Measurements from ENCODE around the gene MAD1L1. TPM values are rescaled to one million over a fixed set of nuclear protein-coding genes. Genes with fewer than 3 reads are reported as not detected.

MAD1L1 gene
- total RNA-seq, 4 donors from 2014 or later, result 8.0 to 52.7 (median 26.7) TPM

DNA sequence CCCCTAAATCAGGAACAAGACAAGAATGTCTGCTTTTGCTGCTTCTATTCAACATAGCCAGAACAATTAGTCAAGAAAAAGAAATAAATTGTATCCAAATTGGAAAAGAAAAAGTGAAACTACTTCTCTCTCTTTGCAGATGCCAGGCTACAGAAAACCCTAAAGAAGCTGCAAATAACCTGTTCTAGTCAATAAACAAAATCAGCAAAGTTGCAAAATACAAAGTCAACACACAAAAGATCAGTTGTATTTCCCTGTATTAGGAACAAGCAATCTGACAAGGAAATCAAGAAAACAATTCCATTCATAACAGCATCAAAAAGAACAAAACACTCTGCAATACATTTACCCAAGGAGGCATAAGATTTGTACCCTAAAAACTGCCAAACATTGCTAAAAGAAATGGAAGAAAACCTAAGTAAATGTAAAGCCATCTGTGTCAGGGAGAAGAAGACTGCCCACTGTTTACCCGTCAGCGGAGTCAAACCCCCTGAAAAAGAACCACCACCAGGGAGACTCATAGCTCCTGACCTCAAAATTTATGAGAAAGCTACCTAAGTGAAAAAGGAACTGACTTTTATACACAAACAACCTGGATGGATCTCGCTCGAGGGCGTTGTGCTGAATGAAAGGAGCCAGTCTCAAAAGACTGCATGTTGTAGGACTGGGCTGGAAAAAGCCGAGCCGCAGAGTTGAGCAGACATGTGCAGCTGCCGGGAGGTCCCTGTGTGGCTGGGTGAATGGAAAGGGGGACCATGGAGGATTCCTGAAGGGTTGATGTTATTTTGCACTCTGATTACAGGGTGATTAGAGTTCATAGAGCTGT lies 263.1 kb downstream of the MAD1L1 start:
- 74 to 86% methylated on average over 8 of the region's 8 CpGs for WGBS, 2 donors (ENCODE audit: low coverage in 1 of 2)
- DNase-seq, result no peak

DNA sequence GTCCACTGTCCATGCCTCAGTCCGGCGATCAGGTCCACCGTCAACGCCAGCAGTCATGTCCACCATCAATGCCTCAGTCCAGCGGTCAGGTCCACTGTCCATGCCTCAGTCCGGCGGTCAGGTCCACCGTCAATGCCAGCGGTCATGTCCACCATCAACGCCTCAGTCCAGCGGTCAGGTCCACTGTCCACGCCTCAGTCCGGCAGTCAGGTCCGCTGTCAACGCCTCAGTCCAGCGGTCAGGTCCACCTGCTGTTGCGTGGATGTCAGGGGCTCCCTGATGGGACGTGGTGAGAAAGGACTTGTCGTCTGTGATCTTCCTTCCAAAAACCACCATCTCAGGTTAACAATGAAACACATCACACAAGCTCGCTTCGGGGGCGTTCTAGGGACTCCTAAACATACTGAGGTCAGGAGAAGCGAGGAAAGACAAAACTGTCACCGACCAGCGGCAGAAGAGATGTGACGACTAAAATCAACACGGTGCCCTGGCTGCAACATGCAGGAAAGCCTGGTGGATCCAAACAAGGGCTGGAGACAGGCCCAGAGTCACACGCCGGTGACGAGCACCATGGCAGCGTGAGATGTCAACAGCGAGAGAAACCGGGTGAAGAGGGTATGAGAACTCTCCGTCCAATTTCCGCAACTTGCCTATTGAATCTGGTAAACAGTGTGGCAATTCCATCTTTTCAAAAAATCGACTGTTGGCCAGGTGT lies 264.2 kb downstream of the MAD1L1 start:
- Histone ChIP-seq H3K9me3 (no peaks in the 10 kb centered on the region), H3K4me1 (no peaks in the 10 kb centered on the region), H3K36me3 (no peaks in the 10 kb centered on the region), H3K4me3 (no peak overlapping the region), H3K27me3 (no peaks in the 10 kb centered on the region), H3K27ac (no peak overlapping the region)
- DNase-seq, result no peak
- 92 to 93% methylated on average over 3 to 35 of the region's 36 CpGs for WGBS, 2 donors (ENCODE audit: low coverage in 1 of 2)
- TF ChIP-seq POLR2A (IDR thresholded peaks at IDR 0.05) (no peak), EP300 (IDR thresholded peaks at IDR 0.05; ENCODE audit: low read depth) (no peak), POLR2AphosphoS5 (IDR thresholded peaks at IDR 0.05) (no peak)
- TF ChIP-seq, protein P1, sequence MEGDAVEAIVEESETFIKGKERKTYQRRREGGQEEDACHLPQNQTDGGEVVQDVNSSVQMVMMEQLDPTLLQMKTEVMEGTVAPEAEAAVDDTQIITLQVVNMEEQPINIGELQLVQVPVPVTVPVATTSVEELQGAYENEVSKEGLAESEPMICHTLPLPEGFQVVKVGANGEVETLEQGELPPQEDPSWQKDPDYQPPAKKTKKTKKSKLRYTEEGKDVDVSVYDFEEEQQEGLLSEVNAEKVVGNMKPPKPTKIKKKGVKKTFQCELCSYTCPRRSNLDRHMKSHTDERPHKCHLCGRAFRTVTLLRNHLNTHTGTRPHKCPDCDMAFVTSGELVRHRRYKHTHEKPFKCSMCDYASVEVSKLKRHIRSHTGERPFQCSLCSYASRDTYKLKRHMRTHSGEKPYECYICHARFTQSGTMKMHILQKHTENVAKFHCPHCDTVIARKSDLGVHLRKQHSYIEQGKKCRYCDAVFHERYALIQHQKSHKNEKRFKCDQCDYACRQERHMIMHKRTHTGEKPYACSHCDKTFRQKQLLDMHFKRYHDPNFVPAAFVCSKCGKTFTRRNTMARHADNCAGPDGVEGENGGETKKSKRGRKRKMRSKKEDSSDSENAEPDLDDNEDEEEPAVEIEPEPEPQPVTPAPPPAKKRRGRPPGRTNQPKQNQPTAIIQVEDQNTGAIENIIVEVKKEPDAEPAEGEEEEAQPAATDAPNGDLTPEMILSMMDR (IDR thresholded peaks at IDR 0.05), result no peak
- in situ Hi-C loops (cut with MboI; ENCODE audit: low pct_ligation_motif_present in 1 of 4, low pct_unique_long_range_greater_than_20kb in 1 of 4, low sequenced_read_pairs in 3 of 4) (no loop called here), intact Hi-C loops (cut with DNase I; ENCODE audit: low total_unique reads) (no loop called here)

More for the DNA sequence above, 263.1 kb downstream of the MAD1L1 start:
- Histone ChIP-seq H3K27me3 (no peaks in the 10 kb centered on the region), H3K9me3 (no peaks in the 10 kb centered on the region), H3K27ac (no peak overlapping the region), H3K4me1 (no peaks in the 10 kb centered on the region), H3K4me3 (no peak overlapping the region), H3K36me3 (no peaks in the 10 kb centered on the region)
- in situ Hi-C loops (cut with MboI; ENCODE audit: low pct_ligation_motif_present in 1 of 4, low pct_unique_long_range_greater_than_20kb in 1 of 4, low sequenced_read_pairs in 3 of 4), result no loop called here
- intact Hi-C loops (cut with DNase I; ENCODE audit: low total_unique reads), result no loop called here
- no peak for TF ChIP-seq POLR2A (IDR thresholded peaks at IDR 0.05)
- TF ChIP-seq EP300 (IDR thresholded peaks at IDR 0.05; ENCODE audit: low read depth), result no peak
- TF ChIP-seq, protein P1 (IDR thresholded peaks at IDR 0.05), result no peak
- no peak for TF ChIP-seq POLR2AphosphoS5 (IDR thresholded peaks at IDR 0.05)

DNA sequence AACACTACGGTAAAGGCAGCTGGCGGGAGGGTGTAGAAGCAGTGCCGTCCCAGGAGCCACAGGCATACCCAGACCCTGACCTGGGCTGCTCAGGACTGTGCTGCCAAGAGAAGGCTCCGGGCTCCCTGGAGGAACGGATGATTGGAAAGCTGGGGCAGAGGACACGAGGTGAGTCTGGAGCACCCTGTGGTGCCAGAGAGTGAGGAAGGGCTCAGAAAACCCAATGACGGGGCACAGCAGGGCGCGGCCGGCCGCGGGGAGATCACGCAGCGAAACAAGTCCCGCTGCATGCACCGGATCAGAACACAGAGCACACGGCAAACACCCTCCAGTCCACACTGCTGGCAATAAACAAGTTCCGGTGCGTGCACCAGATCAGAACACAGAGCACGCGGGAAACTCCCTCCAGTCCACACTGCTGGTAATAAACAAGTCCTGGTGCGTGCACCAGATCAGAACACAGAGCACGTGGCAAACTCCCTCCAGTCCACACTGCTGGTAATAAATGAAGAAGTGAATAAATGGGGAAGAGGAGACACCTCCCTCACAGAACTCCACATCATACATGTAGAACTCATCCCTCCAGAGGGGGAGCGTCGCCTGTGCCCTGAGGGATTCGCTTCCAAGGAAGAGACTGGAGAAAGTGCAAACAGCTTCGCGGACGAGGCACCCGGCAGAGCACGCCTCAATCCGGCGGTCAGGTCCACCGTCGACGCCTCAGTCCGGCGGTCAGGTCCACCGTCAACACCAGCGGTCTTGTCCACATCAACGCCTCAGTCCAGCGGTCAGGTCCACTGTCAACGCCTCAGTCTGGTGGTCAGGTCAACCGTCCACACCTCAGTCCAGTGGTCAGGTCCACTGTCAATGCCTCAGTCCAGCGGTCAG lies 265.0 kb downstream of the MAD1L1 start:
- H3K36me3 ChIP-seq, result no peaks in the 10 kb centered on the region
- no peak overlapping the region for H3K27ac ChIP-seq
- no peak overlapping the region for H3K4me3 ChIP-seq
- DNase-seq, result no peak
- intact Hi-C loops (cut with DNase I; ENCODE audit: low total_unique reads) (no loop called here), in situ Hi-C loops (cut with MboI; ENCODE audit: low pct_ligation_motif_present in 1 of 4, low pct_unique_long_range_greater_than_20kb in 1 of 4, low sequenced_read_pairs in 3 of 4) (no loop called here)
- H3K9me3 ChIP-seq, result no peaks in the 10 kb centered on the region
- 96% methylated on average over 45 of the region's 45 CpGs; no CpG with 5 or more reads in 1 of the 2 donors for WGBS, 2 donors (ENCODE audit: low coverage in 1 of 2)
- no peaks in the 10 kb centered on the region for H3K4me1 ChIP-seq
- TF ChIP-seq EP300 (IDR thresholded peaks at IDR 0.05; ENCODE audit: low read depth) (no peak), POLR2A (IDR thresholded peaks at IDR 0.05) (no peak), POLR2AphosphoS5 (IDR thresholded peaks at IDR 0.05) (no peak)
- TF ChIP-seq, protein P1 (IDR thresholded peaks at IDR 0.05), result no peak
- no peaks in the 10 kb centered on the region for H3K27me3 ChIP-seq
